HepG2 (cell line): ENCODE measurements around the gene CYTH1. TPM values are rescaled to one million over a fixed set of nuclear protein-coding genes. Genes with fewer than 3 reads are reported as not detected.

Source experiments
- BCL6 ChIP-seq: IDR thresholded peaks from 2 replicates; pipeline ENCODE4 v1.6.1; 2016; ENCODE audit warnings: missing genetic modification reagents, missing compliant biosample characterization
- CBX2 ChIP-seq, 2 experiments: fragments of 200-600 bp in 1 of 2; sonication (generic); formaldehyde crosslinking in 1 of 2; IDR thresholded peaks; 2 replicates each; pipeline versions ENCODE4 v1.7.0 to v1.8.1; 2018 to 2022; ENCODE audit warnings: low read depth in 2 of 2, low read length in 1 of 2, mild to moderate bottlenecking in 1 of 2, missing genetic modification reagents in 1 of 2
- ISL2 ChIP-seq: sonication (generic); formaldehyde crosslinking; IDR thresholded peaks from 2 replicates; pipeline ENCODE4 v1.5.0; 2020; ENCODE audit warnings: missing genetic modification reagents
- KDM5B ChIP-seq: sonication (generic); formaldehyde crosslinking; IDR thresholded peaks from 2 replicates; pipeline ENCODE4 v1.4.0; 2020; ENCODE audit warnings: missing genetic modification reagents, mild to moderate bottlenecking, borderline replicate concordance
- MTF1 ChIP-seq: sonication (generic); formaldehyde crosslinking; IDR thresholded peaks from 2 replicates; pipeline ENCODE4 v1.5.0; 2020; ENCODE audit warnings: missing genetic modification reagents
- NBN ChIP-seq: fragments of 450-650 bp; conservative IDR thresholded peaks from 2 replicates; pipeline ENCODE4 v1.6.1; 2017
- ONECUT2 ChIP-seq: sonication (generic); formaldehyde crosslinking; IDR thresholded peaks from 2 replicates; pipeline ENCODE4 v1.4.0; 2020; ENCODE audit warnings: missing genetic modification reagents
- SMC3 ChIP-seq: IDR thresholded peaks from 2 replicates; pipeline ENCODE4 v1.6.1; 2011; ENCODE audit warnings: low read length, improper control_type of control experiment
- ZFP36 ChIP-seq: fragments of 150-350 bp; IDR thresholded peaks from 2 replicates; pipeline ENCODE4 v1.6.1; 2018; ENCODE audit warnings: borderline replicate concordance, low read length, low read depth; ENCODE audit not compliant: partially characterized antibody
- ZNF101 ChIP-seq: sonication (generic); formaldehyde crosslinking; IDR thresholded peaks from 2 replicates; pipeline ENCODE4 v1.4.0; 2020; ENCODE audit warnings: mild to moderate bottlenecking, low read depth, missing genetic modification reagents, borderline replicate concordance
- ZNF12 ChIP-seq: sonication (generic); formaldehyde crosslinking; IDR thresholded peaks from 2 replicates; pipeline ENCODE4 v1.5.0; 2020; ENCODE audit warnings: missing genetic modification reagents
- ZNF17 ChIP-seq: sonication (generic); formaldehyde crosslinking; IDR thresholded peaks from 2 replicates; pipeline ENCODE4 v1.5.0; 2020; ENCODE audit warnings: mild to moderate bottlenecking, missing genetic modification reagents
- ZNF343 ChIP-seq: sonication (generic); formaldehyde crosslinking; IDR thresholded peaks from 2 replicates; pipeline ENCODE4 v1.4.0; 2020; ENCODE audit warnings: mild to moderate bottlenecking, missing genetic modification reagents
- ZNF577 ChIP-seq: sonication (generic); formaldehyde crosslinking; IDR thresholded peaks from 2 replicates; pipeline ENCODE4 v1.4.0; 2020; ENCODE audit warnings: mild to moderate bottlenecking, low read depth, missing genetic modification reagents, borderline replicate concordance
- ZNF83 ChIP-seq: sonication (generic); formaldehyde crosslinking; IDR thresholded peaks from 2 replicates; pipeline ENCODE4 v1.4.0; 2020; ENCODE audit warnings: missing genetic modification reagents, mild to moderate bottlenecking, borderline replicate concordance
- polyA plus RNA-seq, 8 experiments: library from polyadenylated mRNA; depleted of rRNA in 3 of 8; stranded (reverse) in 7 of 8; unstranded in 1 of 8; fragments of >200 nt; fragmentation: Illumina TruSeq in 4 of 8; extraction: Trizol in 4 of 8; gene quantifications; 2 replicates each; pipeline versions ENCODE4 v1.2.1 to v1.2.3, GENCODE V29; 2011 to 2016; ENCODE audit warnings: low read depth in 4 of 8, missing spikeins in 1 of 8, mixed read lengths in 1 of 8; ENCODE audit not compliant: insufficient read depth in 1 of 8
- total RNA-seq, 5 experiments: library from RNA; depleted of rRNA; stranded (reverse); fragments of >200 nt; fragmentation: Illumina TruSeq; extraction: Trizol; gene quantifications; 2 replicates each; pipeline ENCODE4 v1.2.3, GENCODE V29; 2016; ENCODE audit warnings: low read depth in 1 of 5
- TF ChIP-seq, protein P1 (sequence below): sonication (generic); formaldehyde crosslinking; IDR thresholded peaks from 2 replicates; pipeline ENCODE4 v1.5.0; 2020; ENCODE audit warnings: missing genetic modification reagents
- TF ChIP-seq, protein P2 (sequence below): sonication (generic); formaldehyde crosslinking; IDR thresholded peaks from 2 replicates; pipeline ENCODE4 v1.8.0; 2022; ENCODE audit warnings: mild to moderate bottlenecking, missing genetic modification reagents, borderline replicate concordance
- TF ChIP-seq, protein P3 (sequence below): fragments of 450-650 bp; IDR thresholded peaks from 2 replicates; pipeline ENCODE4 v1.6.1; 2016
- TF ChIP-seq, protein P4 (sequence below): sonication (generic); formaldehyde crosslinking; IDR thresholded peaks from 2 replicates; pipeline ENCODE4 v1.4.0; 2020; ENCODE audit warnings: missing genetic modification reagents, mild to moderate bottlenecking, borderline replicate concordance
- TF ChIP-seq, protein P5 (sequence below): sonication (generic); formaldehyde crosslinking; IDR thresholded peaks from 2 replicates; pipeline ENCODE4 v1.5.1; 2020; ENCODE audit warnings: mild to moderate bottlenecking, missing genetic modification reagents, borderline replicate concordance

Gene CYTH1
- total and polyA plus RNA-seq, 2 of the 13 experiments (the other 11 are each of a cell fraction or from before 2014, with no cell fraction given) = 20.1 to 48.9 TPM

DNA sequence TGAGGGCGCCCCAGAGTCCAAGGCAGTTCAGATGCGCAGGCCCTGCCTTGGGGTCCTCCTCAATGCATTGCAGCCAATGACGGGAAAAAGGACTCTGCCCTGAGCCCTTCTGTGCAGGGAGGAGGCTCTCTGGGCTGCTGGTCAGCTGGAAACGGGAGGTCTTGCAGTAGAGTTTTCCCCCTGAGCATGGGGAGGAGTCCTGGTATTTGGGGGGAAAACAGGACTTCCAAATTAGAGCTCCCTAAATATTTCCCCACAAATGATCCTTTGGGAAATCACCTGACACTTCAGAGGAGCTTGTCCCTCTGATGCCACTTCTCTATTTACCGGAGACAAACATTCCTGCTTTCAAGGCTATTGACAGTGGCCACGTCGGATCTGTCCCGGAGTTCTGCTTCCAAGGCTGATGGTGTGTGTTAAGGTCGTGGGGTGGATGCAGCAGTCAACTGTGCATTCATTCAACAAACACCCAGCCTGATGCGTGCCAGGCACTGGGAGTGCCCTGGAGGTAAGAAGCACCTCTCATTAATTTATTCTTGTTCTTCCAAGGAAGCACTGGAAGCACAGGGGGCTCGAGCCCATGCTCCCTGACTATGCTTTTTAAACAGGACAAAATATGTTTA, 131.9 kb downstream of the CYTH1 start (continued):
- peak; percentile 92 for TF ChIP-seq BCL6 (CRISPR knock-in tag)
- TF ChIP-seq, protein P1, sequence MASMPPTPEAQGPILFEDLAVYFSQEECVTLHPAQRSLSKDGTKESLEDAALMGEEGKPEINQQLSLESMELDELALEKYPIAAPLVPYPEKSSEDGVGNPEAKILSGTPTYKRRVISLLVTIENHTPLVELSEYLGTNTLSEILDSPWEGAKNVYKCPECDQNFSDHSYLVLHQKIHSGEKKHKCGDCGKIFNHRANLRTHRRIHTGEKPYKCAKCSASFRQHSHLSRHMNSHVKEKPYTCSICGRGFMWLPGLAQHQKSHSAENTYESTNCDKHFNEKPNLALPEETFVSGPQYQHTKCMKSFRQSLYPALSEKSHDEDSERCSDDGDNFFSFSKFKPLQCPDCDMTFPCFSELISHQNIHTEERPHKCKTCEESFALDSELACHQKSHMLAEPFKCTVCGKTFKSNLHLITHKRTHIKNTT (CRISPR knock-in tag) = peak; percentile 35; the same call in 1 of the 2 replicates
- no peak for TF ChIP-seq NBN
- TF ChIP-seq CBX2 (IDR thresholded peaks at IDR 0.05; ENCODE audit: low read depth, low read length) = no peak
- 0 out of 2 replicates have a peak, but pooled peaks have one; percentile 57 for TF ChIP-seq CBX2 (CRISPR knock-in tag; IDR thresholded peaks at IDR 0.05; ENCODE audit: low read depth)
- no peak for TF ChIP-seq MTF1
- TF ChIP-seq ZFP36 = no peak
- TF ChIP-seq, protein P2, sequence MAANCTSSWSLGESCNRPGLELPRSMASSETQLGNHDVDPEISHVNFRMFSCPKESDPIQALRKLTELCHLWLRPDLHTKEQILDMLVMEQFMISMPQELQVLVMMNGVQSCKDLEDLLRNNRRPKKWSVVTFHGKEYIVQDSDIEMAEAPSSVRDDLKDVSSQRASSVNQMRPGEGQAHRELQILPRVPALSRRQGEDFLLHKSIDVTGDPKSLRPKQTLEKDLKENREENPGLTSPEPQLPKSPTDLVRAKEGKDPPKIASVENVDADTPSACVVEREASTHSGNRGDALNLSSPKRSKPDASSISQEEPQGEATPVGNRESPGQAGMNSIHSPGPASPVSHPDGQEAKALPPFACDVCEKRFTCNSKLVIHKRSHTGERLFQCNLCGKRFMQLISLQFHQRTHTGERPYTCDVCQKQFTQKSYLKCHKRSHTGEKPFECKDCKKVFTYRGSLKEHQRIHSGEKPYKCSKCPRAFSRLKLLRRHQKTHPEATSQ (CRISPR knock-in tag) = peak; percentile 89; the same call in 1 of the 2 replicates
- peak; percentile 73 for TF ChIP-seq KDM5B
- TF ChIP-seq ZNF343 (CRISPR knock-in tag) = no peak
- TF ChIP-seq ZNF12 (CRISPR knock-in tag) = peak; percentile 76
- peak; percentile 43 for TF ChIP-seq SMC3
- TF ChIP-seq, protein P3, sequence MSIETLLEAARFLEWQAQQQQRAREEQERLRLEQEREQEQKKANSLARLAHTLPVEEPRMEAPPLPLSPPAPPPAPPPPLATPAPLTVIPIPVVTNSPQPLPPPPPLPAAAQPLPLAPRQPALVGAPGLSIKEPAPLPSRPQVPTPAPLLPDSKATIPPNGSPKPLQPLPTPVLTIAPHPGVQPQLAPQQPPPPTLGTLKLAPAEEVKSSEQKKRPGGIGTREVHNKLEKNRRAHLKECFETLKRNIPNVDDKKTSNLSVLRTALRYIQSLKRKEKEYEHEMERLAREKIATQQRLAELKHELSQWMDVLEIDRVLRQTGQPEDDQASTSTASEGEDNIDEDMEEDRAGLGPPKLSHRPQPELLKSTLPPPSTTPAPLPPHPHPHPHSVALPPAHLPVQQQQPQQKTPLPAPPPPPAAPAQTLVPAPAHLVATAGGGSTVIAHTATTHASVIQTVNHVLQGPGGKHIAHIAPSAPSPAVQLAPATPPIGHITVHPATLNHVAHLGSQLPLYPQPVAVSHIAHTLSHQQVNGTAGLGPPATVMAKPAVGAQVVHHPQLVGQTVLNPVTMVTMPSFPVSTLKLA = peak; percentile 36; the same call in 1 of the 2 replicates
- no peak for TF ChIP-seq ZNF83 (CRISPR knock-in tag)
- TF ChIP-seq ONECUT2 (CRISPR knock-in tag) = peak; percentile 80
- TF ChIP-seq, protein P4, sequence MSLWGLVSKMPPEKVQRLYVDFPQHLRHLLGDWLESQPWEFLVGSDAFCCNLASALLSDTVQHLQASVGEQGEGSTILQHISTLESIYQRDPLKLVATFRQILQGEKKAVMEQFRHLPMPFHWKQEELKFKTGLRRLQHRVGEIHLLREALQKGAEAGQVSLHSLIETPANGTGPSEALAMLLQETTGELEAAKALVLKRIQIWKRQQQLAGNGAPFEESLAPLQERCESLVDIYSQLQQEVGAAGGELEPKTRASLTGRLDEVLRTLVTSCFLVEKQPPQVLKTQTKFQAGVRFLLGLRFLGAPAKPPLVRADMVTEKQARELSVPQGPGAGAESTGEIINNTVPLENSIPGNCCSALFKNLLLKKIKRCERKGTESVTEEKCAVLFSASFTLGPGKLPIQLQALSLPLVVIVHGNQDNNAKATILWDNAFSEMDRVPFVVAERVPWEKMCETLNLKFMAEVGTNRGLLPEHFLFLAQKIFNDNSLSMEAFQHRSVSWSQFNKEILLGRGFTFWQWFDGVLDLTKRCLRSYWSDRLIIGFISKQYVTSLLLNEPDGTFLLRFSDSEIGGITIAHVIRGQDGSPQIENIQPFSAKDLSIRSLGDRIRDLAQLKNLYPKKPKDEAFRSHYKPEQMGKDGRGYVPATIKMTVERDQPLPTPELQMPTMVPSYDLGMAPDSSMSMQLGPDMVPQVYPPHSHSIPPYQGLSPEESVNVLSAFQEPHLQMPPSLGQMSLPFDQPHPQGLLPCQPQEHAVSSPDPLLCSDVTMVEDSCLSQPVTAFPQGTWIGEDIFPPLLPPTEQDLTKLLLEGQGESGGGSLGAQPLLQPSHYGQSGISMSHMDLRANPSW (CRISPR knock-in tag) = no peak
- no peak for TF ChIP-seq ZNF101
- TF ChIP-seq ZNF17 (CRISPR knock-in tag) = no peak
- TF ChIP-seq, protein P5, sequence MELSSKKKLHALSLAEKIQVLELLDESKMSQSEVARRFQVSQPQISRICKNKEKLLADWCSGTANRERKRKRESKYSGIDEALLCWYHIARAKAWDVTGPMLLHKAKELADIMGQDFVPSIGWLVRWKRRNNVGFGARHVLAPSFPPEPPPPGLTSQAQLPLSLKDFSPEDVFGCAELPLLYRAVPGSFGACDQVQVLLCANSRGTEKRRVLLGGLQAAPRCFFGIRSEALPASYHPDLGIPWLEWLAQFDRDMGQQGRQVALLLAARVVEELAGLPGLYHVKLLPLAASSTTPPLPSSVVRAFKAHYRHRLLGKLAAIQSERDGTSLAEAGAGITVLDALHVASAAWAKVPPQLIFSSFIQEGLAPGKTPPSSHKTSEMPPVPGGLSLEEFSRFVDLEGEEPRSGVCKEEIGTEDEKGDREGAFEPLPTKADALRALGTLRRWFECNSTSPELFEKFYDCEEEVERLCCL (CRISPR knock-in tag) = no peak
- no peak for TF ChIP-seq ZNF577 (CRISPR knock-in tag)
- TF ChIP-seq ISL2 (CRISPR knock-in tag) = peak; percentile 98
